ENCODE data around the gene SLC6A17.

SLC6A17 gene

GRCh38 chr1:110223127-110223526, 72.8 kb downstream of the SLC6A17 start:
- no peak for DNase-seq (ENCODE audit: low read depth)

GRCh38 chr1:110223581-110223980, 73.3 kb downstream of the SLC6A17 start:
- DNase-seq (ENCODE audit: low read depth) = no peak

- DNase-seq (ENCODE audit: low read depth) = no peak
Observed at GRCh38 chr1:110224240-110224995, 74.1 kb downstream of the SLC6A17 start.

- DNase-seq (ENCODE audit: low read depth) = no peak
Observed at GRCh38 chr1:110225212-110225611, 74.9 kb downstream of the SLC6A17 start.

GRCh38 chr1:110225756-110226404, 75.6 kb downstream of the SLC6A17 start:
- DNase-seq (ENCODE audit: low read depth) = no peak

GRCh38 chr1:110227774-110228173, 77.5 kb downstream of the SLC6A17 start:
- DNase-seq (ENCODE audit: low read depth) = no peak

- DNase-seq (ENCODE audit: low read depth) = no peak
Observed at GRCh38 chr1:110228381-110228780, 78.1 kb downstream of the SLC6A17 start.

- DNase-seq (ENCODE audit: low read depth) = no peak
Observed at GRCh38 chr1:110228869-110229268, 78.6 kb downstream of the SLC6A17 start.

GRCh38 chr1:110229348-110230001, 79.2 kb downstream of the SLC6A17 start:
- DNase-seq (ENCODE audit: low read depth) = no peak

- DNase-seq (ENCODE audit: low read depth) = no peak
Observed at GRCh38 chr1:110230381-110231199, 80.3 kb downstream of the SLC6A17 start.

- DNase-seq (ENCODE audit: low read depth) = no peak
Observed at GRCh38 chr1:110233861-110234260, 83.6 kb downstream of the SLC6A17 start.

- no peak for DNase-seq (ENCODE audit: low read depth)
Observed at GRCh38 chr1:110234691-110235090, 84.4 kb downstream of the SLC6A17 start.

- no peak for DNase-seq (ENCODE audit: low read depth)
Observed at GRCh38 chr1:110235181-110235833, 85.0 kb downstream of the SLC6A17 start.

GRCh38 chr1:110235834-110236682, 85.8 kb downstream of the SLC6A17 start:
- peak; percentile 20 for DNase-seq (ENCODE audit: low read depth)

GRCh38 chr1:110237386-110238152, 87.3 kb downstream of the SLC6A17 start:
- DNase-seq (ENCODE audit: low read depth) = no peak

- no peak for DNase-seq (ENCODE audit: low read depth)
Observed at GRCh38 chr1:110239441-110240430, 89.4 kb downstream of the SLC6A17 start.

- no peak for DNase-seq (ENCODE audit: low read depth)
Observed at GRCh38 chr1:110240476-110241210, 90.3 kb downstream of the SLC6A17 start.

- DNase-seq (ENCODE audit: low read depth) = no peak
Observed at GRCh38 chr1:110241516-110241915, 91.2 kb downstream of the SLC6A17 start.
